Measurements from ENCODE around the gene ATXN7L3.

The ATXN7L3 gene

DNA sequence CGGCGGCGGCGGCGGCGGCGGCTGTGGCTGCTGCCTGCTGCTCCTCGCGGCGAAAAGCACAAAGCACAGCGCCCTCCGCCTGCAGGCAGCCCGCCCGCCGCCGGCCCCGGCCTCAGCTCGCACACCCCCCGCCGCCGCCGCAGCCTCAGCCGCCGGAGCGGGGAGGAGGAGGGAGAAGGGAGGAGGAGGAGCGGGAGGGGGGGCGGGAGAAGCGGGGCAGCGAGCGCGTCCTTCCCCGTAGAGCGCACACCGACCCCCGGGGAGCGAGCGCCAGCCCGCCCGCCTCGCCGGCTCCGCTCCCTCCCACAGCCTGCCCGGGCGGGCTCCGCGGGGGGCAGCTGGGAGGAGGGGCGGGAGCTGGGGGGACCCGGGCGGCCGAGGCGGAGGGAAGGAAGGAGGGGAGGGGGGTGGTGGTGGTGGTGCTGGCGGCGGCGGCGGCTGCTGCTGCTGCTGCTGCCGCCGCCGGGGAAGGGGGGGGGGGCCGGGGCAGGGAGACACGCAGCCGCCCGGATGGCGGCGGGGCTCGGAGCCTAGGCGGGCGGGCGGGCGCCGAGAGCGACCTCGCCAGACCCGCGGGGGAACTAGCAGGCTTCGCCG is 20.0 kb upstream of the ATXN7L3 start, which contains the start of gene UBTF:
Gene UBTF, minus strand, starts transcription at position 60 of the 597 bp plus-strand sequence. CDS start 1,446 bp downstream, outside the sequence.
- H3K36me3 ChIP-seq (ENCODE audit: control insufficient read depth, insufficient read depth, low read length), result peaks cover 12% of the 10 kb centered on the region
- no peaks in the 10 kb centered on the region for H3K27me3 ChIP-seq (replicated peaks; ENCODE audit: control insufficient read depth, insufficient read depth, low read length)
- peak; percentile 73 for DNase-seq (ENCODE audit: extremely low read depth, insufficient read length)
- peak within 1 kb of the TSS; percentile 92 for H3K4me3 ChIP-seq (replicated peaks; ENCODE audit: low read depth, low read length)
- TF ChIP-seq, protein P1, sequence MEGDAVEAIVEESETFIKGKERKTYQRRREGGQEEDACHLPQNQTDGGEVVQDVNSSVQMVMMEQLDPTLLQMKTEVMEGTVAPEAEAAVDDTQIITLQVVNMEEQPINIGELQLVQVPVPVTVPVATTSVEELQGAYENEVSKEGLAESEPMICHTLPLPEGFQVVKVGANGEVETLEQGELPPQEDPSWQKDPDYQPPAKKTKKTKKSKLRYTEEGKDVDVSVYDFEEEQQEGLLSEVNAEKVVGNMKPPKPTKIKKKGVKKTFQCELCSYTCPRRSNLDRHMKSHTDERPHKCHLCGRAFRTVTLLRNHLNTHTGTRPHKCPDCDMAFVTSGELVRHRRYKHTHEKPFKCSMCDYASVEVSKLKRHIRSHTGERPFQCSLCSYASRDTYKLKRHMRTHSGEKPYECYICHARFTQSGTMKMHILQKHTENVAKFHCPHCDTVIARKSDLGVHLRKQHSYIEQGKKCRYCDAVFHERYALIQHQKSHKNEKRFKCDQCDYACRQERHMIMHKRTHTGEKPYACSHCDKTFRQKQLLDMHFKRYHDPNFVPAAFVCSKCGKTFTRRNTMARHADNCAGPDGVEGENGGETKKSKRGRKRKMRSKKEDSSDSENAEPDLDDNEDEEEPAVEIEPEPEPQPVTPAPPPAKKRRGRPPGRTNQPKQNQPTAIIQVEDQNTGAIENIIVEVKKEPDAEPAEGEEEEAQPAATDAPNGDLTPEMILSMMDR (IDR thresholded peaks at IDR 0.05; ENCODE audit: insufficient read depth, low read length, poor library complexity, severe bottlenecking), result no peak

DNA sequence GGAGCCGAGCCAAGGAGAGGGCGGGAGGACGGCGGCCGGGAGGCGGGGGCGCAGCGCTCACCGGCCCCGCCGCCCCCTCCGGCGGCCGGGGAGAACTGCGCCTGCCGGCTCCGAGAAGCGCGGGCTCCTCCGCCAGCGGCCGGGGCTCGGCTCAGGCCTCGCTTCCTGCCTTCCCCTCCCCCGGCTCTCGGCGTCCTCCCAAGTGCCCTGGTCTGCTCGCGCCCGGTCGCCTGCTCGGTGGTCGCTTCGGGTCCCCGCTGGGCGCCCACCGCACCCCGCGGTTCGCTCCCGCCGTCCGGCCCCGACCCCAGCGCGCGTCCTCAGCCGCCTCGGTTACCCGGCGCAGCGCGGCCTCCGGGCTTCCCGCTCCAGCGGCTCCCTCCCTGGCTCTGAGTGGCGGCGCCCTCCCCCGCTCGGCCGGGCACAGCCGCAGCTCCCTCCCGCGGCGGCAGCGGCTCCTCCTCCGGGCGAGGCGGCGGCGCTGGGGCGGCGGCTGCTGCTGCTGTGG is 19.5 kb upstream of the ATXN7L3 start:
- DNase-seq (ENCODE audit: extremely low read depth, insufficient read length), result peak; percentile 87

DNA sequence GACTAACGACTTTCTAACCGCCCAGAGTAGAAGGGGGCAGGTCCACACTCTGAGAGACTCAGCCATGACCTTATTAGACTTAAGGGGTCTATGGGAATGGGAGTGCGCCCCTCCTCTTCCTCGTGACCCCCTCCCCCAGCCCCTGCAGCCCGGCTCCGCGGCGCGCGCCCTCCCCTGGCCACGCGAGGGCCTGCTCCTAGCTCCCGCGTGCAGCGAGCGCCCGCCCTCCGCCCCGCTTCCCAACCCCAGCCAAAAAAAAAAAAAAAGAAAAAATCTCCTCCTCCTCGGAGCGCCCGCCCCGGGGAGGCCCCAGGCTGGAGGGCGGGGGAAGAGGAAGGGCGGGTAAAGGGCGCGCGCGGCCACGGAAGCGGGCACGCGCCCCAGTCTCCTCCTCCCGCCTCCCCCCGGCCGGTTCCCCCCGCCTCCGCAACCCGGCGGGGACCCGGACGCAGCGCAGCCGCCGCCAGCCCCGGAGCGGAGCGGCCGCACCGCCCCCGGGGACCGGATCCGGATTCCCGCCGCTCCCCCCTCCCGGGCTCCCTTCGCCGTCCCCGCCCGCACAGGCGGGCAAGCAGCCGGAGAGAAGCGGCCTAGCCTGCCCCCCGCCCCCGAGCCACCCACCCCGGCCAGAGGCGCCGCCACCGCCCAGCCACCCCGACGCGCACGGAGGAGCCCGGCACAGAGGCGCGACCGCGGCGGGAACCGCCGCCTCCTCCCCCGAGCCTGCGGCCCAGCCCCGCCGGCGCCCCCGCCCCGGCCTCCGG is 18.8 kb upstream of the ATXN7L3 start:
- H3K36me3 ChIP-seq (ENCODE audit: control insufficient read depth, insufficient read depth, low read length), result peaks cover 20% of the 10 kb centered on the region
- TF ChIP-seq, protein P1 (IDR thresholded peaks at IDR 0.05; ENCODE audit: insufficient read depth, low read length, poor library complexity, severe bottlenecking), result peak; percentile 48
- peak overlapping the region; percentile 92 for H3K4me3 ChIP-seq (replicated peaks; ENCODE audit: low read depth, low read length)
- H3K27me3 ChIP-seq (replicated peaks; ENCODE audit: control insufficient read depth, insufficient read depth, low read length), result no peaks in the 10 kb centered on the region
- DNase-seq (ENCODE audit: extremely low read depth, insufficient read length), result peak; percentile 92

More for the DNA sequence above, 19.5 kb upstream of the ATXN7L3 start:
- Histone ChIP-seq H3K27me3 (replicated peaks; ENCODE audit: control insufficient read depth, insufficient read depth, low read length) (no peaks in the 10 kb centered on the region), H3K36me3 (ENCODE audit: control insufficient read depth, insufficient read depth, low read length) (peaks cover 18% of the 10 kb centered on the region), H3K4me3 (replicated peaks; ENCODE audit: low read depth, low read length) (peak overlapping the region; percentile 92)
- TF ChIP-seq, protein P1 (IDR thresholded peaks at IDR 0.05; ENCODE audit: insufficient read depth, low read length, poor library complexity, severe bottlenecking), result no peak

DNA sequence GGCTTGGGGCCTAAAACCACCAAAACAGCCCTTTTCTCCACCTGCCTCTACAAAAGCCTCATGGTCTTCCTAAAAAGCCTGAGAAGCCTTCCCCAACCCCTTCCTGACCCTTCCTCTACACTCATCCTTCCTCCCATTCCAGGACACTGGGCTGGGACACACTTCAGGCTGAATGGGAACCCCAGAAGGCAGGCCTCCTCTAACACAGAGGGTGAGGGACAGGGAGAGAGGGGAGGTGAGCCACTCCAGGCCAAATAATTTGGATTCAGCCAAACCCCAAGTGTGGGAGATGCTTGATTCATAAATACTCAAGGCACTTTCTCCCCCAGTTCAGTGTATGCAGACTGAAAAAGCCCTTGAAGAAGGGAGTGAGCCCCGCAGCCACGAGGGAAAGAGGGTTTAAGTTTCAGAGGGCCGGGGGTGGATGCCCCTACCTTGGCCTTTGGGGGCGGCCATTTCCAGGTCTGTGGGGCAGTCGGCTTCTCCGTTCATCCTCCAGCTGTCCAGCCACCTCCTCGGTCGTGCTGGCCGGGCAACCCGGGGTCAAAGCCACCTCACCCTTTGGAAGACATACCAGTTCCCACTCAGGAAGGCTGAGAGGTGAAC is 18.2 kb upstream of the ATXN7L3 start:
- peaks cover 27% of the 10 kb centered on the region for H3K36me3 ChIP-seq (ENCODE audit: control insufficient read depth, insufficient read depth, low read length)
- H3K4me3 ChIP-seq (replicated peaks; ENCODE audit: low read depth, low read length), result peak overlapping the region; percentile 92
- H3K27me3 ChIP-seq (replicated peaks; ENCODE audit: control insufficient read depth, insufficient read depth, low read length), result no peaks in the 10 kb centered on the region
- TF ChIP-seq, protein P1 (IDR thresholded peaks at IDR 0.05; ENCODE audit: insufficient read depth, low read length, poor library complexity, severe bottlenecking), result no peak
- no peak for DNase-seq (ENCODE audit: extremely low read depth, insufficient read length)

DNA sequence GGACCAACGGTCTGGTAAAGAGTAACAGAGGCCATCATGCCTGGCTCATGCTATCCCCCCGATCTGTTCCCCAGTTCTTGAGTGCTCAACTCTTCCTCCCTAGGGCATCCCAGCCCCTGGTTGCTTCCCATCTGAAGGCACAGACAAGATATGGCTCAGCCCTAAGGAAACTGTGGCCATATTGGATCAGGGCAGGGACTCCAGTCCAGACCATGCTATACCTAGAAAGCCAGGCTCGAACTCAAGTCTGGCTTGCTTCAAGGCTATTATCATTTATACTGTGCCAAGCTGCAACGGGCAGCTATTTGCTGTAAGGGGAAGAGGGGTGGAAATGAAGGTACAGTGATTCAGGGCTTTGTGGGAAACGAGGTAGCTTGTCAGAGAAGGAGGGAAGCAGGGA is 17.0 kb upstream of the ATXN7L3 start:
- Histone ChIP-seq H3K36me3 (ENCODE audit: control insufficient read depth, insufficient read depth, low read length) (peaks cover 36% of the 10 kb centered on the region), H3K4me3 (replicated peaks; ENCODE audit: low read depth, low read length) (peak overlapping the region; percentile 92), H3K27me3 (replicated peaks; ENCODE audit: control insufficient read depth, insufficient read depth, low read length) (no peaks in the 10 kb centered on the region)
- DNase-seq (ENCODE audit: extremely low read depth, insufficient read length), result no peak
- TF ChIP-seq, protein P1 (IDR thresholded peaks at IDR 0.05; ENCODE audit: insufficient read depth, low read length, poor library complexity, severe bottlenecking), result no peak
